Fibroblast of skin of left quadriceps (primary cell): ENCODE results near the gene UROC1.

Experiments used
- DNase-seq, 2 experiments: peaks; one replicate each; pipeline ENCODE4 v3.0.0-alpha.2; 2013; ENCODE audit warnings: low read depth in 2 of 2

The UROC1 gene

DNA sequence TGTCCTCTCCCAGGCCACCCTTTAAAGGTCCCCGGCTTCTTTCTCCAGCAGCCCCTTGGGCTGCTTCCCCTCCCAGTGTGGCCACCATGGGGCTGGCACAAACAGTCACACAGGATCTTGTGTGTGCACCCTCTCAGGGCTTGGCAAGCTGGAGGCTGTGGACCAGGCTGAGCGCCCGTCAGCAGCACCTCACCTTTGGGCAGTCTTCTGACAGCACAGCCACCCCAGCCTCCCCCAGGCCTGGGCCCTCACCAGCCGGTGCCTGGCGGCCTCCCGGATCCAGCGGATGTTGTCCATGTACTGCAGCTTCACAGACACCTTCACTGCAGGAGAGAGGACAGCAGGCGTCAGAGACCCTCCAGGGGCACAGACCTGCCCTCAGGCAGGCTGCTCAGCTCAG, 21.8 kb downstream of the UROC1 start:
- DNase-seq, result no peak

GRCh38 chr3:126494970-126495230, 22.7 kb downstream of the UROC1 start:
- no peak for DNase-seq

DNA sequence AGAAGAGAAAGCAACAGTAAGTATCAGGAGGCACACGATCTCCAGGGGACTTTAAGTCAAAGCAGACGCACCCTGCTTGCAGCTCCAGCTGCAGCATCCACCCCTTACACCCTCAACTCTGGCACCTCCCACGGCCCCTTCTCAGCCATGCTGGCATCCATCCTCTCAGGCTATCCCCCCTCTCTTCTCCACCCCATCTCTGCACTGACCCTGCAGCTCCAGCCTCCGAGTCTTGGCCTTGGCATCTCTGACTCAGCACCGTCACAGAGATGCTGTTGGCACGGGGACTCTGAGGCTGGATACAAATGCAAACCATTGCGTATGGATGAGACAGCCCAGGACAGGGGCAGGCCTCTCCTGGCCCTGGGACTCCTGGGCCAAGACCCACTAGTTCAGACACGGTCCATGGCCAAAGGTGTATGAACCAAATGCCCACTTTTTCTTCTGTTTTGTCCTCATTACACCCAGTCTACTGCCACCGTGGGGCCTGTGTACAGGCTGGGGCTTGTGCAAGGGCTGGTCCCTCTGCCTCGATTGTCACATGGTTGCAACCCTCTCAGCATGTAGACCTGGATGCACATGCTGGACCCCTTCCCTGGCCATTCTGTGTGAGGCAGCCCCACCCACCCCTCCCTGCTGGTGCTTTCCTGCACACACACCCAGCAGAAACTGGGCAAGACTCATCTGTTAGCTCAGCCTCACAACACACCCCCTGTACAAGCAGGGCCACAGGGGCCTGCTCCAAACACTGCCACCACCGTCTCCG, 23.2 kb downstream of the UROC1 start:
- no peak for DNase-seq

- DNase-seq, result no peak
Measured at GRCh38 chr3:126493739-126494138, 23.8 kb downstream of the UROC1 start.

DNA sequence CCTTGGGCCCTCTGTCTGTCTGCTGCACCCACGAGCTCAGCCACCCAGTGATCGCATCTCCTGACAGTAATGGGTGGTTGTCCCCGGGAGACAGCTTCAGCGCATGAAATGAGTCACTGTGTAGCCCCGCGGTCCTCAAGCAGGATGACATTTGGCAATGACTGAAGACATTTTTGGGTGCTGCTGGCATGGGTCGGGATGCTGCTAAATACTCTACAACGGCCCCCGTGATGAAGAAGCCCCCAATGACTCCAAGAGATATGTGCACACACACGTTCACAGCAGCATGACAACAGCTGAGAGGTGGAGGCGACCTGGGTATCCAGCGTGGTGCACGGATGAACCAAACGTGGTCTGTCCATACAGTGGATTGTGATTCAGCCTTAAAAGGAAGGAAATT, 24.5 kb downstream of the UROC1 start:
- no peak for DNase-seq

- DNase-seq, result no peak
Measured at GRCh38 chr3:126491221-126492013, 26.2 kb downstream of the UROC1 start.

DNA sequence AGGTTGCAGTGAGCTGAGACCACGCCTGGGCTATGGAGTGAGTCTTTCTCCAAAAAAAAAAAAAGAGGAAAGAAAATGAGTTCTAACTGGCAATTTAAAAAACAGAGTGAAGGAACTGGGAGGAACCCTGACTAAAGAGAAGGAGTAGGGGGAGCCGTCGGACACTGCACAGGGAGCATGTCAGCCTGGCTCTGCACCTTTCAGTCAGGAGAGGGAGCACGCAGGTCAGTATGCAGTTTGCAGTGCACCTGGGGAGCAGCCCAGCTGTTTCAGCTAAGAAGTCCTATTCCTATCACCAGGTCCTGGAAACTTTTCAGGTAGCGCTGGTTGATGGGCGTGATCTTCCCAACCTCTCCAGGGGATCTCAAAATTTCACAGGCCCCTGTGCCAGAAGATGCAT, 27.0 kb downstream of the UROC1 start:
- no peak for DNase-seq

DNA sequence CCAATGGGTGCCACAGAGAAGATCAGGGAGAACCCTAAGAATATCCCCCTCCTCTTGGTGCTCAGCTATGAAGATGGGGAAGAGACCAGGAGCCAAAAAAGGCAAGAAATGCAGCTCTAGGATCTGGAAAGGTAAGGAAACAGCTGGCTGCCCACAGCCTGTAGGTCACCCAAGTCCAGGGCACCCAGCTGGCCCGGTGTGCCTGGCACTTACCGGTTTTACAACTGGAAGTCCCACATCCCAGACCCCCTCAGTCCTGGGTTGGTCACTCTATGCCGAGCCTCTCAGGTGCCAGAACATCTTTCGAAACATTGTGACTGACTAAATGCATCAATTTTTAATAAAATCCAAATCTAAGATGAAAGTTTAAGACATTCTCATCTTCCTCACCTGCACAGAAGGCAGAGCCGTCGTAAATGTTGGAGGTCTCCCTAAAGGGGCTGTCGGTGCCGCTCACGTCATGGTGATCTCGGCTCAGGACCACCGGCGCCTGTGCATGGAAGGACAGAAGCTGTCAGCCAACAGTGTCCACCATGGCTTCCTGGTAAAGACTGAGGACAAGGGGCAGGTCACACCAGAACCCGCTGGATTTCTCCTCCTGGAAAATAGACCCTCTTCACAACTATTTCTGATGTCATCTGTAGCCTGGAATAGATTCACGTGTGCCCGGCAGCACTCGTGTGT, 28.5 kb downstream of the UROC1 start:
- DNase-seq, result no peak

GRCh38 chr3:126488185-126488584, 29.4 kb downstream of the UROC1 start:
- DNase-seq, result no peak

- no peak for DNase-seq
Measured at GRCh38 chr3:126487151-126487771, 30.3 kb downstream of the UROC1 start.

GRCh38 chr3:126486360-126486847, 31.2 kb downstream of the UROC1 start:
- no peak for DNase-seq

GRCh38 chr3:126485956-126486355, 31.6 kb downstream of the UROC1 start:
- no peak for DNase-seq

DNA sequence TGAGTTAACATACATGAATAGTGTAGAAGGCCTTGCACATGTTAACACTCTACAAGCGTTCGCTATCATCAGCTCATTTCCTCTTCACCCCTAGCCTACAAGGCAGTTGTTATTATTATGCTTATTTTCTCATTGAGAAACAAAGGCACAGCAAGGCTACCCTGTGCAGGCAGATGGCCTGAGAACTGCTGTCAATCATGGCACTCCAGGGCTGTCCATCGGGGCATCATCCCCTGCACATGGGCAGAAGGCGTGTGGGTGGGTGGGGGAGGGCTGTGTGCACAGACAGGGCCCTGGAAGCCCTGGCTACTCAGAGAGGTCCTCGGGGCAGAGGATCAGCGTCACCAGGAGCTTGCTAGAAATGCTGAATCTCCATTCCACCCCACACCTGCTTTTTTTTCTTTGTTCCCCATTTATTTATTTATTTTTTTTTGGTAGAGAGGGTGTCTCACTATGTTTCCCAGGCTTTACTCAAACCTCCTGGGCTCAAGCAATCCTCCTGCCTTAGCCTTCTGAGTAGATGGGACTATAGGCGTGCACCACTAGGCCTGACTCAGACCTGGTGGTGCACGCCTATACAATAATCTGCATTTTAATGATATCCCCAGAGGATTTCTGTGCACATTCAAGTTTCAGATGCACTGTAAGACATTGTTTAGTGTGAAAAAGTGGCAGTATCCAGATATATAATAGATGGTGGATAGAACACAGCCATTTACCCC, 32.2 kb downstream of the UROC1 start:
- DNase-seq, result no peak

DNA sequence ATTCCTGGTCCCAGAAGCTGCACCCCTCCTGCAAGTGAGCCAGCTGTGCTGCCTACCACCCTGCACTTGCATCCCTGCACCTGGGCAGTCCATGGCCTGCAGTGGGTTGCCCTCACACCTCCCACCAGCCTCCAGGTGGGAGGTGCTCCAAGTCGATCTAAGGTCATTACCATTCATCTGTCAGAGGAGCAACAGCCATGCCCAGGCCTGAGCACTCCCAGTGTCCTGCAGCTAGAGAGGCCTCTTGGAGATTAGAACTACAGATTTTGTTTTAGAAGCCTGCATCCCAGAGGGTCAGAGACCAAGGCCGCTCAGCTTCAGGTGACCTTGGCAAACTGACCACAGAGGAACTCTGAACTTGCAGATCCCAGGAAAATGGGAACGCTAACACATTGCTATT, 32.9 kb downstream of the UROC1 start:
- no peak for DNase-seq

- no peak for DNase-seq
Measured at GRCh38 chr3:126484148-126484547, 33.4 kb downstream of the UROC1 start.

GRCh38 chr3:126483321-126483761, 34.2 kb downstream of the UROC1 start:
- DNase-seq, result no peak

DNA sequence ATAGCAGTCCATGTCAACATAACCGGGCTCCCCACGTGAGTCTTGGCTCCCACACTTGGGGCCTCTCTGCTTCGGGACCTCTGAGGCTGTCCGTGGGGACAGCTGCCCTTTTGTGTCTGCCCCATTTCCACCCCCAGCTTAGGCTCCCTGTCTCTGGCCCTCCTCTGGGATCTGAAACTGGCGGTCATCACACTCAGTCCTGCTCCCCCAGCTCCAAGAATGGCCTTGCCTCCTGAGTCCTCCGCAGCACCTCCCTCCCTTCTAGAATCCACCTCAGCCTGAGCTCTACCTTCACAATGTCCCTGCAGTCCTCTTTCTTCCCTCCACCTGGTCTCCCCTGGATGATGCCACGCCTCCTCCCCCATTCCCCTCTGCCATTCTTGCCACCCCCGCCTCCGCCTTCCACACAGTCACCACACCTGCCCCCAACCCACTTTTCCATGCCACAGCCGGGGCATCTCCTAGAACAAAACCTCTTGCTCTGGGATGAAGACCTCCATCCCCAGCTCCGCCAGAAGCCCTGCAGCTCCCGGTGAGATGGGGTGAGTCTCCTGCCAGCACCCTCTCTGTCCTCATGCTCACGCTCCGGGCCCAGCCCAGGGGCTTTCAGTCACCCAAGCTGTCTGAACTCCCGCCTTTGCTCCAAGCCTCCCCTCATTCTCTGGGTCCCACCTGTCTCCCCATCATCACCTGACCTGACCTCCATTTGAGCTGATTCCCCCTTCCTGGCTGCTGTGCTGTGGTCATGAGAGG, 34.9 kb downstream of the UROC1 start:
- no peak for DNase-seq

GRCh38 chr3:126481808-126482502, 35.6 kb downstream of the UROC1 start:
- DNase-seq, result no peak

GRCh38 chr3:126480861-126481260, 36.7 kb downstream of the UROC1 start:
- no peak for DNase-seq

DNA sequence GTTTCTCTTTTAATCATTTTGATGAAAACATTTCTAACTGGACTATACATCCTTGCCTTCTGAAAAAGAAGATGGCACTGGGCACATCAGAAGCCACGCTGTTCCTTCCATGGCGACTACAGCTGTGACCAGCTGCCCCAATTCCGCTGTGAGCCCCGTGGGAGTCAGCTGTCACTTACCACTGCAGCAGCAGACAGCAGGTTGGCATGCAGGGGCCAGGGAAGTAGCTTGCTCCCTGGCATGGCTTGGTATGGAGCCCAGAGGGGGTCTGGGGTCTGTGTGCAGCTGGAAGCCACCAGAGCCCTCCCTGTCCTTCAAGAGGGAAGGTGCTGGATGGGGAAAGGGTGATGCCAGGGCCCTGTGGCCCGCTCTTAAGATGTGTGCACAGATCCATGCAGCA, 37.4 kb downstream of the UROC1 start:
- DNase-seq, result no peak
